Measurements from ENCODE around the gene THOC3.
"Not testable (repeated sequence)": the region's sequence is repeated elsewhere in the genome, so short reads cannot be mapped to it uniquely, and the experiment has no call there.

The THOC3 gene

GRCh38 chr5:175943253-175943652, 24.9 kb downstream of the THOC3 start:
- H3K4me2 ChIP-seq (ENCODE audit: low read length, poor library complexity, severe bottlenecking); H3K36me3 ChIP-seq (ENCODE audit: control insufficient read depth in 1 of 2, insufficient read depth in 2 of 2, low read depth in 1 of 2, low read length in 2 of 2); H2AFZ ChIP-seq (ENCODE audit: low read depth, low read length); H2BK15ac ChIP-seq (ENCODE audit: low read depth, poor library complexity, severe bottlenecking); H3K9me3 ChIP-seq (ENCODE audit: control insufficient read depth, low read length); H2AK5ac ChIP-seq (ENCODE audit: low read length, severe bottlenecking); H3K27me3 ChIP-seq (ENCODE audit: control insufficient read depth in 1 of 2, insufficient read depth in 1 of 2, low read length in 2 of 2); H2BK12ac ChIP-seq (ENCODE audit: low read length in 2 of 2); DNase-seq; H3K27ac ChIP-seq (ENCODE audit: low read length, poor library complexity, severe bottlenecking); H4K91ac ChIP-seq (ENCODE audit: low read length); H3K14ac ChIP-seq (ENCODE audit: low read length in 2 of 2); H3K23ac ChIP-seq (ENCODE audit: low read length in 2 of 2); H3K18ac ChIP-seq (ENCODE audit: low read depth in 1 of 2, low read length in 2 of 2); H3K4ac ChIP-seq (ENCODE audit: low read depth in 1 of 2, low read length in 2 of 2); H2BK120ac ChIP-seq (ENCODE audit: low read depth, low read length); H4K8ac ChIP-seq (ENCODE audit: low read length); H3K4me3 ChIP-seq (ENCODE audit: insufficient read depth in 1 of 2, low read depth in 1 of 2, low read length in 2 of 2); H3K9ac ChIP-seq (ENCODE audit: low read length); H3K79me1 ChIP-seq (replicated peaks; ENCODE audit: low read length, poor library complexity, severe bottlenecking); H2BK5ac ChIP-seq (ENCODE audit: low read depth, low read length, poor library complexity, severe bottlenecking); H3K4me1 ChIP-seq (ENCODE audit: control insufficient read depth, insufficient read depth, low read depth, low read length): not testable (repeated sequence)
- 87% methylated on average over 2 of the region's 7 CpGs for WGBS

DNA sequence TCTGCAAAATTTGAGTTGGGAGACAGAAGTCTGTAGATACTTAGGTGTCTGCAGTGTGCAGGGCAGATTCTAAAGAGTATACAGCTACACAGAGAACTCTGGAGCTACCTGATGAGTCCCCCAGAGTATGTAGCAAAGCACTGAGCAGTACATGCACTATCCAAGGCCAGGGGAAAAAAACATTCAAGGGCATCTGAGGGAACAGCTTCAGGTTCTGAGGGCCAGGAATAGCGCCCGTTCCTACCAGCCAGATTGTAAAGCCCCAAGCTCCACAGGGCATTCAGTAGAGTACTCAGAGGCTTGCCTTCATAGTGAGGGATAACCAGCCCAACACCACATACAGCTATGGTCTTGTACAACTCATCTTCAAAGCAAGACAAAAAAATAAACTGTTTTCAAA, 27.5 kb downstream of the THOC3 start:
- not testable (repeated sequence) for H2AFZ ChIP-seq (ENCODE audit: low read depth, low read length); H3K27me3 ChIP-seq (ENCODE audit: control insufficient read depth in 1 of 2, insufficient read depth in 1 of 2, low read length in 2 of 2); DNase-seq; H3K27ac ChIP-seq (ENCODE audit: low read length, poor library complexity, severe bottlenecking); H4K8ac ChIP-seq (ENCODE audit: low read length); H3K18ac ChIP-seq (ENCODE audit: low read depth in 1 of 2, low read length in 2 of 2); H2BK5ac ChIP-seq (ENCODE audit: low read depth, low read length, poor library complexity, severe bottlenecking); H3K23ac ChIP-seq (ENCODE audit: low read length in 2 of 2); H3K4me1 ChIP-seq (ENCODE audit: control insufficient read depth, insufficient read depth, low read depth, low read length); H3K4me3 ChIP-seq (ENCODE audit: insufficient read depth in 1 of 2, low read depth in 1 of 2, low read length in 2 of 2); H2BK12ac ChIP-seq (ENCODE audit: low read length in 2 of 2); H3K9ac ChIP-seq (ENCODE audit: low read length); H3K9me3 ChIP-seq (ENCODE audit: control insufficient read depth, low read length); H3K36me3 ChIP-seq (ENCODE audit: control insufficient read depth in 1 of 2, insufficient read depth in 2 of 2, low read depth in 1 of 2, low read length in 2 of 2); H3K4me2 ChIP-seq (ENCODE audit: low read length, poor library complexity, severe bottlenecking); H2AK5ac ChIP-seq (ENCODE audit: low read length, severe bottlenecking); H3K14ac ChIP-seq (ENCODE audit: low read length in 2 of 2); H2BK15ac ChIP-seq (ENCODE audit: low read depth, poor library complexity, severe bottlenecking); H3K4ac ChIP-seq (ENCODE audit: low read depth in 1 of 2, low read length in 2 of 2); H4K91ac ChIP-seq (ENCODE audit: low read length); H2BK120ac ChIP-seq (ENCODE audit: low read depth, low read length); H3K79me1 ChIP-seq (replicated peaks; ENCODE audit: low read length, poor library complexity, severe bottlenecking)
- WGBS, result 95% methylated on average over 2 of the region's 2 CpGs

- H3K79me1 ChIP-seq (replicated peaks; ENCODE audit: low read length, poor library complexity, severe bottlenecking); H3K27ac ChIP-seq (ENCODE audit: low read length, poor library complexity, severe bottlenecking); H2AK5ac ChIP-seq (ENCODE audit: low read length, severe bottlenecking); H3K4ac ChIP-seq (ENCODE audit: low read depth in 1 of 2, low read length in 2 of 2); H3K27me3 ChIP-seq (ENCODE audit: control insufficient read depth in 1 of 2, insufficient read depth in 1 of 2, low read length in 2 of 2); H2BK5ac ChIP-seq (ENCODE audit: low read depth, low read length, poor library complexity, severe bottlenecking); H3K18ac ChIP-seq (ENCODE audit: low read depth in 1 of 2, low read length in 2 of 2); H4K91ac ChIP-seq (ENCODE audit: low read length); DNase-seq; H4K8ac ChIP-seq (ENCODE audit: low read length); H3K14ac ChIP-seq (ENCODE audit: low read length in 2 of 2); H3K4me2 ChIP-seq (ENCODE audit: low read length, poor library complexity, severe bottlenecking); H2BK12ac ChIP-seq (ENCODE audit: low read length in 2 of 2); H3K36me3 ChIP-seq (ENCODE audit: control insufficient read depth in 1 of 2, insufficient read depth in 2 of 2, low read depth in 1 of 2, low read length in 2 of 2); H3K4me1 ChIP-seq (ENCODE audit: control insufficient read depth, insufficient read depth, low read depth, low read length); H3K4me3 ChIP-seq (ENCODE audit: insufficient read depth in 1 of 2, low read depth in 1 of 2, low read length in 2 of 2); H2AFZ ChIP-seq (ENCODE audit: low read depth, low read length); H3K23ac ChIP-seq (ENCODE audit: low read length in 2 of 2); H2BK15ac ChIP-seq (ENCODE audit: low read depth, poor library complexity, severe bottlenecking); H3K9ac ChIP-seq (ENCODE audit: low read length); H2BK120ac ChIP-seq (ENCODE audit: low read depth, low read length); H3K9me3 ChIP-seq (ENCODE audit: control insufficient read depth, low read length): not testable (repeated sequence)
- WGBS, result no CpG with 5 or more reads among the region's 1 CpG
These were observed 29.6 kb downstream of the THOC3 start for GRCh38 chr5:175938489-175938888.

DNA sequence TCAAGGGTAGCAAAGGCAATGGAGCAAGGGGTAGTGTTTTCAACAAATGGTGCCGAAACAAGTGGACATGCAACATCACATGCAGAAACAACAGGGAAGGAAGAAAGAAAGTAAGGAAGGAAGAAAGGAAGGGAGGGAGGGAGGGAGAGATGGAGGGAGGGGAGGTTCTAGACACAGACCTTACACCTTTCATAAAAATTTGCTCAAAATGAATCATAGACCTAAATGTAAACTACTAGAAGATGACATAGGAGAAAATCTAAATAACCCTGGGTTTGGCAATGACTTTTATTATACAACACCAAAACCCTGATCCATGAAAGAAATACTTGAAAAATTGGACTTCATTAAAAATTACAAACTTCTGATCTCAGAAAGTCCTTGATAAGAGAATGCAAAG, 39.4 kb downstream of the THOC3 start:
- not testable (repeated sequence) for H3K9me3 ChIP-seq (ENCODE audit: control insufficient read depth, low read length); H2BK12ac ChIP-seq (ENCODE audit: low read length in 2 of 2); H3K23ac ChIP-seq (ENCODE audit: low read length in 2 of 2); H2AFZ ChIP-seq (ENCODE audit: low read depth, low read length); H3K9ac ChIP-seq (ENCODE audit: low read length); H3K27ac ChIP-seq (ENCODE audit: low read length, poor library complexity, severe bottlenecking); H3K79me1 ChIP-seq (replicated peaks; ENCODE audit: low read length, poor library complexity, severe bottlenecking); DNase-seq; H2BK5ac ChIP-seq (ENCODE audit: low read depth, low read length, poor library complexity, severe bottlenecking); H3K4ac ChIP-seq (ENCODE audit: low read depth in 1 of 2, low read length in 2 of 2); H3K4me2 ChIP-seq (ENCODE audit: low read length, poor library complexity, severe bottlenecking); H2BK120ac ChIP-seq (ENCODE audit: low read depth, low read length); H4K91ac ChIP-seq (ENCODE audit: low read length); H3K36me3 ChIP-seq (ENCODE audit: control insufficient read depth in 1 of 2, insufficient read depth in 2 of 2, low read depth in 1 of 2, low read length in 2 of 2); H4K8ac ChIP-seq (ENCODE audit: low read length); H3K4me1 ChIP-seq (ENCODE audit: control insufficient read depth, insufficient read depth, low read depth, low read length); H2BK15ac ChIP-seq (ENCODE audit: low read depth, poor library complexity, severe bottlenecking); H3K27me3 ChIP-seq (ENCODE audit: control insufficient read depth in 1 of 2, insufficient read depth in 1 of 2, low read length in 2 of 2); H2AK5ac ChIP-seq (ENCODE audit: low read length, severe bottlenecking); H3K4me3 ChIP-seq (ENCODE audit: insufficient read depth in 1 of 2, low read depth in 1 of 2, low read length in 2 of 2); H3K14ac ChIP-seq (ENCODE audit: low read length in 2 of 2); H3K18ac ChIP-seq (ENCODE audit: low read depth in 1 of 2, low read length in 2 of 2)
- WGBS, result no CpG with 5 or more reads among the region's 1 CpG
